Upper lobe of left lung (tissue), 6 donors: ENCODE data around the gene CCDC183. TPM values are rescaled to one million over a fixed set of nuclear protein-coding genes. Genes with fewer than 3 reads are reported as not detected.
"Not testable (repeated sequence)": the region's sequence is repeated elsewhere in the genome, so short reads cannot be mapped to it uniquely, and the experiment has no call there.

Source experiments
- ATAC-seq, 2 donors: fragments of 200-7000 bp; cut with Tn5 transposase; one replicate each; pipeline ENCODE4 v1.9.1; 2022; ENCODE audit warnings: mild to moderate bottlenecking in 2 of 2, moderate library complexity in 2 of 2; ENCODE audit not compliant: low FRiP score in 2 of 2
- DNase-seq, 2 donors: peaks; one replicate each; pipeline ENCODE4 v3.0.0-alpha.2; 2019 to 2020
- H3K27ac ChIP-seq, 4 donors: fragments of 200-600 bp; sonication (generic); one replicate each; pipeline ENCODE4 v1.5.1; 2016 to 2019
- H3K27me3 ChIP-seq, 4 donors: fragments of 200-600 bp; sonication (generic); one replicate each; pipeline ENCODE4 v1.5.1; 2017 to 2019
- H3K36me3 ChIP-seq, 4 donors: fragments of 200-600 bp; sonication (generic); one replicate each; pipeline ENCODE4 v1.5.1; 2016 to 2019
- H3K4me1 ChIP-seq, 4 donors: fragments of 200-600 bp; sonication (generic); one replicate each; pipeline ENCODE4 v1.5.1; 2018 to 2019
- H3K4me3 ChIP-seq, 4 donors: fragments of 200-600 bp; sonication (generic); one replicate each; pipeline ENCODE4 v1.5.1; 2017 to 2019; ENCODE audit warnings: mild to moderate bottlenecking in 2 of 4, moderate library complexity in 1 of 4
- H3K9me3 ChIP-seq, 4 donors: fragments of 200-600 bp; sonication (generic); one replicate each; pipeline ENCODE4 v1.5.1; 2018 to 2019
- EP300 ChIP-seq, 4 donors: sonication (generic); formaldehyde crosslinking; IDR thresholded peaks; one replicate each; pipeline ENCODE4 v1.5.1; 2017; ENCODE audit warnings: antibody characterized with exemption in 4 of 4, control low read depth in 2 of 4
- POLR2A ChIP-seq, 4 donors: fragments of 450-650 bp; IDR thresholded peaks; one replicate each; pipeline ENCODE4 v1.5.1; 2016 to 2017; ENCODE audit warnings: antibody characterized with exemption in 4 of 4, mild to moderate bottlenecking in 2 of 4
- POLR2AphosphoS5 ChIP-seq, 2 donors: sonication (generic); formaldehyde crosslinking; IDR thresholded peaks; one replicate each; pipeline ENCODE4 v1.5.1; 2017; ENCODE audit warnings: antibody characterized with exemption in 2 of 2
- WGBS, 2 donors: methylation state at CpG; one replicate each; pipeline ENCODE4 v1.1.5; 2017 to 2018; 5-methylcytosine and 5-hydroxymethylcytosine counted together
- total RNA-seq, 6 donors: library from RNA; depleted of rRNA in 4 of 6; stranded (reverse); fragments of >200 nt in 4 of 6; gene quantifications; one replicate each; pipeline versions ENCODE4 v1.1.0 to v1.2.1, GENCODE V29; 2016 to 2021
- TF ChIP-seq, protein P1 (sequence below), 6 experiments: fragments of 450-650 bp in 4 of 6; fragments of 200-600 bp in 2 of 6; sonication (generic) in 2 of 6; IDR thresholded peaks; one replicate each; pipeline ENCODE4 v1.5.1; 2016 to 2019; ENCODE audit warnings: antibody characterized with exemption in 6 of 6
- donor health status: DM: no; HTN: no; CAD: no; lungs with moderate emphysema.
- donor health status: DM: no; HTN: yes; CAD: no; lungs with severe emphysema.

CCDC183 gene
- total RNA-seq, 6 donors from 2014 or later: 1.9 to 130 (median 6.6) TPM

GRCh38 chr9:136843801-136844740, 47.9 kb downstream of the CCDC183 start:
- TF ChIP-seq, protein P1, sequence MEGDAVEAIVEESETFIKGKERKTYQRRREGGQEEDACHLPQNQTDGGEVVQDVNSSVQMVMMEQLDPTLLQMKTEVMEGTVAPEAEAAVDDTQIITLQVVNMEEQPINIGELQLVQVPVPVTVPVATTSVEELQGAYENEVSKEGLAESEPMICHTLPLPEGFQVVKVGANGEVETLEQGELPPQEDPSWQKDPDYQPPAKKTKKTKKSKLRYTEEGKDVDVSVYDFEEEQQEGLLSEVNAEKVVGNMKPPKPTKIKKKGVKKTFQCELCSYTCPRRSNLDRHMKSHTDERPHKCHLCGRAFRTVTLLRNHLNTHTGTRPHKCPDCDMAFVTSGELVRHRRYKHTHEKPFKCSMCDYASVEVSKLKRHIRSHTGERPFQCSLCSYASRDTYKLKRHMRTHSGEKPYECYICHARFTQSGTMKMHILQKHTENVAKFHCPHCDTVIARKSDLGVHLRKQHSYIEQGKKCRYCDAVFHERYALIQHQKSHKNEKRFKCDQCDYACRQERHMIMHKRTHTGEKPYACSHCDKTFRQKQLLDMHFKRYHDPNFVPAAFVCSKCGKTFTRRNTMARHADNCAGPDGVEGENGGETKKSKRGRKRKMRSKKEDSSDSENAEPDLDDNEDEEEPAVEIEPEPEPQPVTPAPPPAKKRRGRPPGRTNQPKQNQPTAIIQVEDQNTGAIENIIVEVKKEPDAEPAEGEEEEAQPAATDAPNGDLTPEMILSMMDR (IDR thresholded peaks at IDR 0.05): peak; percentile 68 to 81 (median 74)
- Histone ChIP-seq H3K36me3 (peaks cover 0 to 24% (median 17%) of the 10 kb centered on the region in 4 donors), H3K27me3 (peaks cover 0 to 39% (median 38%) of the 10 kb centered on the region in 4 donors), H3K27ac (peak overlapping the region in 1 of 4 donors; percentile 20), H3K4me1 (peaks cover 52 to 74% (median 61%) of the 10 kb centered on the region in 4 donors), H3K4me3 (peak overlapping the region in 1 of 4 donors; percentile 14)
- DNase-seq: peak; percentile 48 to 89
- H3K9me3 ChIP-seq, ATAC-seq: not testable (repeated sequence)
- WGBS, 2 donors: 0 to 10% methylated on average over 9 to 64 of the region's 99 CpGs

- ATAC-seq (no peak), DNase-seq (peak in 1 of 2 donors; percentile 84)
- no peak overlapping the region for H3K4me3 ChIP-seq
- TF ChIP-seq, protein P1 (IDR thresholded peaks at IDR 0.05): no peak
- no peak for TF ChIP-seq POLR2AphosphoS5 (IDR thresholded peaks at IDR 0.05)
- TF ChIP-seq EP300 (IDR thresholded peaks at IDR 0.05): no peak
- no peak for TF ChIP-seq POLR2A (IDR thresholded peaks at IDR 0.05)
- peaks cover 0 to 15% (median 8%) of the 10 kb centered on the region in 4 donors for H3K36me3 ChIP-seq
- no peak overlapping the region for H3K27ac ChIP-seq
- H3K4me1 ChIP-seq: peaks cover 55 to 78% (median 64%) of the 10 kb centered on the region in 4 donors
- 22% methylated on average over 49 of the region's 88 CpGs; no CpG with 5 or more reads in 1 of the 2 donors for WGBS, 2 donors
- peaks cover 0 to 39% (median 38%) of the 10 kb centered on the region in 4 donors for H3K27me3 ChIP-seq
- H3K9me3 ChIP-seq: no peaks in the 10 kb centered on the region
Measured at GRCh38 chr9:136844761-136845464, 48.8 kb downstream of the CCDC183 start.

DNA sequence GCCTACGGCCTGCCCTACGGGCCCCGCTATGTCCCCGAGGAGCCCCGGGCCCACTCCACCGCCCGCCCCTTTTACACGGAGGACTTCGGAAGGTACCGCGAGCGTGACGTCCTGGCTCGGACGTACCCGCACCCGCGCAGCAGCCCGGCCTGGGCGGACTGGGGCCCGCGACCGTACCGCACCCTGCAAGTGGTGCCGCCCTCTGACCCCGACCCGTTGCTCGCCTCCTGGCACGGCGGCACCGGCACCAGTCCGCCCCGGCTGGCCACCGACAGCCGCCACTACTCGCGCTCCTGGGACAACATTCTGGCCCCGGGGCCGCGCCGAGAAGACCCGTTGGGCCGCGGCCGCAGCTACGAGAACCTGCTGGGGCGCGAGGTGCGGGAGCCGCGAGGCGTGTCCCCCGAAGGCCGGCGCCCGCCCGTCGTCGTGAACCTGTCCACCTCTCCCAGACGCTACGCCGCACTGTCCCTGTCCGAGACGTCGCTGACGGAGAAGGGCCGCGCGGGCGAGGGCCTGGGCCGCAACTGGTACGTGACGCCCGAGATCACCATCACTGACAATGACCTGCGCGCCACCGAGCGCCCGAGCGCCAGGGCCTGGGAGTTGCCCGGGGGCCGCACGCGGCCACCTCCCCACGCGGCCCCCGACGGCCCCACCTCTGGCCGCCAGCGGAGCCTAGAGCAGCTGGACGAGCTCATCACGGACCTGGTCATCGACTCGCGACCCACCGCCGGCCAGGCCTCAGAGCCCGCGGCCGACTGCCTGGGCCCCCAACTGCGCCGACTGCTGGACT, 49.5 kb downstream of the CCDC183 start:
- Histone ChIP-seq H3K4me1 (peaks cover 63 to 86% (median 71%) of the 10 kb centered on the region in 4 donors), H3K27me3 (peaks cover 0 to 39% (median 38%) of the 10 kb centered on the region in 4 donors), H3K27ac (no peak overlapping the region), H3K4me3 (no peak overlapping the region), H3K9me3 (no peaks in the 10 kb centered on the region), H3K36me3 (peaks cover 0 to 13% (median 5%) of the 10 kb centered on the region in 4 donors)
- DNase-seq: peak in 1 of 2 donors; percentile 86
- 48% methylated on average over 20 of the region's 102 CpGs; no CpG with 5 or more reads in 1 of the 2 donors for WGBS, 2 donors
- TF ChIP-seq EP300 (IDR thresholded peaks at IDR 0.05) (no peak), POLR2AphosphoS5 (IDR thresholded peaks at IDR 0.05) (no peak), POLR2A (IDR thresholded peaks at IDR 0.05) (no peak)
- TF ChIP-seq, protein P1 (IDR thresholded peaks at IDR 0.05): no peak
- ATAC-seq: no peak

DNA sequence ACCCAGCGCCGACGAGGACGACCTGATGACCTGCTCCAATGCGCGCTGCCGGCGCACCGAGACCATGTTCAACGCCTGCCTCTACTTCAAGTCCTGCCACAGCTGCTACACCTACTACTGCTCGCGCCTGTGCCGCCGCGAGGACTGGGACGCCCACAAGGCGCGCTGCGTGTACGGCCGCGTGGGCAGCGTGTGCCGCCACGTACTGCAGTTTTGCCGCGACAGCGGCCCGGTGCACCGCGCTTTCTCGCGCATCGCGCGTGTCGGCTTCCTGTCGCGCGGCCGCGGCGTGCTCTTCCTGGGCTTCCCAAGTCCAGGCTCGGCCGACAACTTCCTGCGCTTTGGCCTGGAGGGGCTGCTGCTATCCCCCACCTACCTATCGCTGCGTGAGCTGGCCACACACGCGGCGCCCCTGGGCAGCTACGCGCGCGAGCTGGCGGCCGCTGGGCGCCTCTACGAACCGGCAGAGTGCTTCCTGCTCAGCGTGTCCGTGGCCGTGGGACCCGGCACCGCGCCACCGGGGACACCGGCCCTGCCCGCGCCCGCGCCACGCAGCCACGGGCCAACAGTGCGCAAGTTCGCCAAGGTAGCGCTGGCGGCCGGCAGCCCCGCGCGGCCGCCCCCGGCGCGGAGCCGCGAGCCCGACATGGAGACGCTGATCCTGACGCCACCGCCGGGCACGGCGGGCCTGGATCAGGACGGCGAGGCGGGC, 50.4 kb downstream of the CCDC183 start:
- Histone ChIP-seq H3K36me3 (peaks cover 0 to 13% (median 7%) of the 10 kb centered on the region in 4 donors), H3K27me3 (peaks cover 0 to 39% (median 38%) of the 10 kb centered on the region in 4 donors), H3K27ac (no peak overlapping the region), H3K9me3 (no peaks in the 10 kb centered on the region), H3K4me3 (peak overlapping the region in 3 of 4 donors; percentile 56 to 88 (median 64)), H3K4me1 (peaks cover 63 to 84% (median 70%) of the 10 kb centered on the region in 4 donors)
- TF ChIP-seq, protein P1 (IDR thresholded peaks at IDR 0.05): no peak
- ATAC-seq: no peak
- WGBS, 2 donors: 14 to 20% methylated on average over 21 to 60 of the region's 98 CpGs
- no peak for DNase-seq
